Activated CD8-positive, alpha-beta memory T cell treated with anti-CD3 and anti-CD28 coated beads, Interleukin-2, amount 50 U/mL, for 4 hours (primary cell): Measurements from ENCODE around the gene FOXP4.
A peak's percentile ranks its signal among the peaks of the same experiment; 100 is the strongest.

Experiments used
- DNase-seq: peaks from one replicate; pipeline ENCODE4 v3.0.0-alpha.2; 2020

The FOXP4 gene, protein sequence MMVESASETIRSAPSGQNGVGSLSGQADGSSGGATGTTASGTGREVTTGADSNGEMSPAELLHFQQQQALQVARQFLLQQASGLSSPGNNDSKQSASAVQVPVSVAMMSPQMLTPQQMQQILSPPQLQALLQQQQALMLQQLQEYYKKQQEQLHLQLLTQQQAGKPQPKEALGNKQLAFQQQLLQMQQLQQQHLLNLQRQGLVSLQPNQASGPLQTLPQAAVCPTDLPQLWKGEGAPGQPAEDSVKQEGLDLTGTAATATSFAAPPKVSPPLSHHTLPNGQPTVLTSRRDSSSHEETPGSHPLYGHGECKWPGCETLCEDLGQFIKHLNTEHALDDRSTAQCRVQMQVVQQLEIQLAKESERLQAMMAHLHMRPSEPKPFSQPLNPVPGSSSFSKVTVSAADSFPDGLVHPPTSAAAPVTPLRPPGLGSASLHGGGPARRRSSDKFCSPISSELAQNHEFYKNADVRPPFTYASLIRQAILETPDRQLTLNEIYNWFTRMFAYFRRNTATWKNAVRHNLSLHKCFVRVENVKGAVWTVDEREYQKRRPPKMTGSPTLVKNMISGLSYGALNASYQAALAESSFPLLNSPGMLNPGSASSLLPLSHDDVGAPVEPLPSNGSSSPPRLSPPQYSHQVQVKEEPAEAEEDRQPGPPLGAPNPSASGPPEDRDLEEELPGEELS

DNA sequence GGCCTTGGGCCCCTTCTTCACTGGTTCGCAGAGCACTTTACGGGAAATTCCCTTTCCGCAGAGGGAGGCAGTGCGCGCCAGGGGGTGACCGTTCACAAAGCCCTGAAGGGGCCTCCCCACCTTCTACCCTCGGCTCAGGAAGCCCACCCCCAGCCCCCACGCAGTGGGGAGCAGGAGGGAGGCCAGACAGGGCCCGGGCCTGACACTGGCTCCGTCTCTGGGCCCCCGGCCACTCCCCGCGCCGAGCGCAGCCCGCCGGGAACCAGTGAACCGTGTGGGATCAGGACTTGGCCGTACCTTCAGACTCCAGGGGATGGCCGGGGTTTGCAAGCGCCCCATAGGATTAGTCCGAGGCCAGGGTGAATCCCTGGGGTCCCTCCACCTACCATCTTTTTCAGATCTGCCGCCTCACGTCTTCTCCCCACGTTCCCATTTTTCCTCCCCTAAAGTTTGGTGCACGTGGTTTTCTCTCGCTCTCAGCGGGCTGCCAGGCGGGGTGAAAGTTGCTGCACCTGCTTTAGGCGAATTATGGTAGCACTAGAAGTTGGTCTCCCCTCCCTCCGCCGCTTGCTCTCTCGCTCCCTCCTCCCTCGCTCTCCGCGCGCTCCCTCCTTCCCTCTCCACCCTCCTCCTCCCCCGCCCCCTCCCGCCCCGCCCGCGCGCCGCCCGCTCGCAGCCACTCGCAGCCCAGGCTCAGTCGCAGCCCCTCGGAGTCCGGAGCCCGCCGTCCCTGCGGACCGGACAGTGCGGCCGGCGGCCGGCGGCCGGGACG is at the start of gene FOXP4:
Gene FOXP4, plus strand, starts transcription at position 679 of the 772 bp plus-strand sequence. CDS start 19,380 bp downstream, outside the sequence.
- peak; percentile 83 for DNase-seq

DNA sequence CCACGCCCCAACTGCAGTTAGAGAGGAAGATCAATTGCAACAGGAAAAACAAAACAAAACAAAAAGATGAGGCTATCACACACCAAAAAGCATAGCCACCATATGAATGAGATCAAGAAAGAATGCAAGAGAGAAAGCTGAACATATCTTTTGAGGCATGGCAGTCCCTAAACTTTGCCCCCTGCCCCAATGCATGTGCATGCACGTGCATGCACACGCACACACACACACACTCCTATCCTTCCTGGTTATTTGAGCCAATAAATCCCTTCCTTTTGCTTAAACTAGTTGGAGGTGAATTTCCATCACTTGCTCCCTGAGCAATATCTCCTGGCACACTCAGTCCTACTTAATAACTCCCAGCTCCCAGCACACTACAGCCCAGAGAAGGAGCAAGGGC is 48.6 kb upstream of the FOXP4 start:
- no peak for DNase-seq

DNA sequence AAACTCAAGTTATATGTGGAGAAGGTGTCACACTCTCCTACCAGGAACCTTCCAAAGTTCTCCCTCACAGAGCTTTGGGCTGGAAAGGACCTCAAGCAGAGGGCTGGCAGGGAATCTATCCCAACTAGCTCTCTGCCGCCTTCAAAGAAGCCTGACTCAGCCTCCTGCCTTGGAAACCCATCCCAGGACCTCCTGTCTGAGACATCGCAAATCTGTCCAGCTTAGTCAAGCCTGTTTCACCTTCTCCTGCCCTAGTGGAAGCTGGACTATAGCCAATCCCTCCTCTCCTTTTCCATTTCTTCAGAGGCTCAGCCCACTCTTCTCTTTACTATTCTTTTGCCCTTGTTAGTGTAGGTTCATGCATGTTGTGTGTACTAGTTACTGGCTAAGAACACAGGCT is 48.2 kb upstream of the FOXP4 start:
- no peak for DNase-seq

DNA sequence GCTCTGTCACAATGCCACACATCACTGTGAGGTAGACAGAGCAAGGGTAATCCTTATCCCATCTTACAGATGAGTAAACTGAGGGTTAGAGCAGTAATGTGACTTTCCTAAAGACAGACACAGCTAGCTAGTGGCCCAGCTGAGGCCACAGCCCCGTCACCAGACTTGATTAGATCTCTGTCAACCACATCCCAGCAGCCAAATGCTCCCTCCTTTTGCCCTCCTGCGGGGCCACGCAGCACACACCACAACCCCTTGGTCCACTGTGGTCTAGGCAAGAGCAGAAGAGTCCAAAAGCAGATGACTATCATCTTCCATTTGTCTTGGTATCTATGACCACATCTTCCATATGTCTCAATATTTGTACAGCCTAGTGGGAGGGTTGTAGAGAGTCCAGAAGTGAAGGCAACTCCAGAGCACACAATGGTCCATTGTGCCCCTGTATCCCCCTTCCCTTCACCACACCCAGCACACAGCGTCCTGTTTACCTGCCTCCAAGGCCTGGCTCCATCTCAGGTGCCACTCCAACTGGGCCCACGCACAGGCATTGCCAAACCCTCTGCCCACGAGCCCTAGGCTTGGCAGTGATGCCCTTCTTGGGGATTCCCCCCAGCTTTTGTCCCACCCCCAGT is 47.1 kb upstream of the FOXP4 start:
- DNase-seq, result no peak

DNA sequence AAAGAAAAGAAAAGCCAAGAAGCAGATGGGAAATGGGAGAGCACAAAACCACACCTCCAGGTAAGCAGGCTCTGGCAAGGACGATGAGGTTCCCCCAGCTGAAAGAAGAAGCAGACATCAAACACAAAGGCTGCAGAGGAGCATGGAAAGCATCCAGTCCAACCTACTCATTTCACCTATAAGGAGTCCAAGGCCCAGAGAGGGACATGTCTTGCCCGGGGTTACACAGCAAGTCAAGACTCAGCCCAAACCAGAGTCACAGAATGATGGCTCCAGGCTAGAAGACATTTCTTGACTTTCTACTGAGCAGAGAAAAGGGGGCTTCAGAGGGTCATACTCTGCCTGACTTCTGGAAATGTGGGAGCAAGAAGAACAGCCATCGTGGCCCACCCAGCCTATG is 45.6 kb upstream of the FOXP4 start:
- DNase-seq, result no peak

DNA sequence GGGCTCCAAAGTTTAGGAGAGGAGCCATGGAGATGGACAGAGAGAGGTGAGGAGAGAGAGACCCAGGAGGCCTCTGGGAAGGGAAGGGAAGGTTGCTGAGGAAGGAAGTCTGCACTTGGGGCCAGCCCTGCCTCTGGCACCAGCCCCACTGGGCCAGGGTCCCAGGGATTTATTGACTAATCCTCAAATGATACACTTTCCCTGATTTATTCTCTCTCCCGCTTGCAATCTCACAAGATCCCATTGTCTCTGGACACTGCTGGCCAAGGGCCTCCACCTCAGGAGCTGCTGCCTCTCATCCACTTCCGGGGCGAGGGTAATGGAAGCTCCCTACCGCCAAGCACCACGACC is 43.6 kb upstream of the FOXP4 start:
- DNase-seq, result no peak

DNA sequence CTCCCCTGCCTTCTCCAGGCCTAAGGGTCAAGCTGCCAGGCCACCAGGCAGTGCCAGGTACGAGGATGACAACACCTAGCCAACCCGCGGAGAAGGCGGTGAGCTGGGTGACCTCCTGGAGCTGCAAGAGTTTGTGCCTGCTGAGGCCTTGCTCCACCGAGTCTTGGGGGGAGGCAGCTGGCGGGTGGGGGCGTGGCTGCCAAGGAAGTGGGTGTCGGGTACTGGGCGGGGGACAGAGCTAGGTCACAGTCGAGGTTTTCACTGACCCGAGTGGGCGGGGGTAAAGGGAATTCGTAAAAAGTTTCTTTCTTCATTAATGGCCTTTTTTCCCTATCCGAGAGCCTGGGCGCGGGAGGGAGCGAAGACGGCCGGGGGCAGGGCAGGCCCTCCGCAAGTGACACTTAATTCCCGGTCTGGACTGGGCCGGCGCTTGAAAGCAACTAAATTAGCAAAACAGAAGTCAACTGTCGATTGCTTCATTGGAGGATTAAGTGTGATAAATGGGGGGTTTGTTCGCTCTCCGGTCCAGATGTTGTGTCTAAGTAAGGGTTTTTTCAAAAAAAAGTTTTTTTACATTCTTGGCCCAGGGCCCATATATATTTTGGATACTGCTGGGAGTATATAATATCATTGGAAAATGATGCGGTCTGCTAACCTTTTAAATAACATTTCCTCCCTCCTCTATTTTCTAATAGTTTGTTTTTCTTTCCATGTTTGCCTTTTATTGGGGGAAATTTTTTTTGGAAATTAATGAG is 43.1 kb upstream of the FOXP4 start:
- DNase-seq, result no peak

DNA sequence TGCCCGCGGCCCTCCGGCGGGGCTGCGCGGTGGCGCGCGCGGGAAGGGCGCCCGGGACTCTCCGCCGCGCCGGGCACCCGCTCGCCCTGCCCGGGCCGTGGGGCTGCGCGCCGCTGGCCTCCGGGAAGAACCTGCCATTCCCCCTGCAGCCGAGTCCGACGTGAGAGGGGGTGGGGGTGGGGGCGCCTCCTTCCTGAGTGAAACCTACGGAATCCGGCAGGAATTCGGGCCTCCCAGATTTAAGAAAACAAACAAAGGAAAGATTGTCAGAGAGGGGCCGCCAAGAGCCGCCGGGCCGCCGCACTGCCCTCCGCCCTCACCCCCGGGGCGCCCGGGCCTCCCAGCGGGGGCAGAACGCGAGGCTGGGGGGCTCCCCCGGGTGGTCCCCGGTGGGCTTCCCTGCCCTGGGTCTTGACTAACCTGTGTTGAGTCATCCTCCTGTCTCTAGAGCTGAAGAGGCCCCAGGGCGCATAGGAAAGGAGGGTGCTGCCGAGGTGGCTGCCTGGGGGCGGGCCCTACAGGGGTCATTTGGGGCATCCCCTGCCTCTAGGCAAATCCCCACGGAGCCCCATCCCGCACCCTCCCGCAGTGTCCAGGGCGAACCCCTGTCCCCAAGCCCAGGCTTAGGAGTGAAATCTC is 42.2 kb upstream of the FOXP4 start:
- DNase-seq, result no peak

DNA sequence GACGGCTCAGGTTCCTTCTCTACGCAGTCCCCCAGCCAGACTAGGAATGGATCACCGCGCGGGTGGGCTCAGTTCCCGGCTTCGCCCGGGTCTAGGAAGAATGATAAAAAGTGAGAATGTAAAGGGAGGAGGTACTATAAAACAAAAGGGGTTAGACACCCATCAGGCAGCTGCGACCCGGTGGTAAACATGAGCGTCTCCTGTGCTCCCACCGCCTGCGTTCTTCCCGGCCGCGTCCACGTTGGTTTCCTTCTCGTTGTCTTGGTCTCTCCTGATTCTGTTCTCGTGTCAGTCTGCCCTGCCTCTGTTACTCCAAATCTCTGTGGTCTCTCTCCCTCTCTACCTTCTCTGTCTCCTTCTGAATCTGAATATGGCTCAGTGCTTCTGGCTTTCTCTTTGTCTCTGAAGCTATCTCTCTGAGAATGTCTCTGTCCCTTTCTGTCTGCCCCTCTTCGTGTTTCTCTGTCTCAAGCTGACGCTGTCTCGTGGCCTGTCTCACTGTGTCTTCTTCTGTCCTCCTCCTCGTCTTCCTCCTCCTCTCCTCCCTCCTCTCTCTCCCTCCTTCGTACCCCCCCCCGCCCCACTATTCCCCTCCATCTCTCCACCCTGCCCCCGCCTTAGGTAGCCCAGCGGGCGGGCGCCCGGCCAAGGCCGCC is 41.6 kb upstream of the FOXP4 start:
- no peak for DNase-seq

DNA sequence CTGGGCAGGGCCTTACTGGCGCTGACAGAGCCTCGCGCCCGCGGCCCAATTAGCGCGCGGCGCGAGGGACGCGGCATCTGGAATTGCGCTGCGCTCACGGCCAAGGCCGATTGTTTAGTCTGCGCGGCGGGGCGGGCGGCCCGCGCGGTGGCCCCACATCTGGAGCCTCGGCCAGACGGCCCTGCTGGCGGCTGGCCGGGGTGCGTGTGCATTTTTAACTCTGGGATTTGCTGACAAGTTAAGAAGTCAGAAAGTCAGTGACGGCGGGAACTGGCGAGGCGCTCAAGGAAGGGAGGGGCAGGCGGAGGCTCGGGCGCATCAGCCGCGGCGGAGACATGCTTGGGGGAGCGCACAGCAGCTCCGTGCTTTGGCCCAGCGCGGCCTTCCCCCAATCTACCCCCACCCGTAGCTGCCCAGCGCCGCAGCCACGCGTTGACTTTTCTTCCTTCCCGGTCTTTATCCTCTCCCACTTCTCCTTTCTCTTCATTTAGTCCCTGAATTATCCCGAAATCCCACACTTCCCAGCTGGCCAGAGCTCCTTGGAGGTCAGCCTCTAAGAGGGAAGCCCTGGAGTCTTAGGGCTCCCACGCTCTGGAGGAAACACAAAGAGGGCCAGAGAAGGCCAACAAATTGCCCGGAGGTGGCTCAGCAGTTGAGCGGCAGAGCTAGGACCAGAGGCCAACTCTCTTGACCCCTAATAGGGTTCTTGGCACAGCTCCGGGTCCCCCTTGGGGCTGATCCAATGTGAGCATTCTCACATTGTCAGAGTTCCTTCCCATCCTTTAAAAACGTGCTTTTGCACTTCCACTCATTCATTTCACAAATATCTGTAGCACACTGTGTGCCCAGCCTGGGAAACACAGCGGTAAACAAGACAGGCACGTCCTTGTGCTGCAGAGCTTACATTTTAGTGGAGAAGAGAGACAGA is 40.8 kb upstream of the FOXP4 start:
- no peak for DNase-seq

DNA sequence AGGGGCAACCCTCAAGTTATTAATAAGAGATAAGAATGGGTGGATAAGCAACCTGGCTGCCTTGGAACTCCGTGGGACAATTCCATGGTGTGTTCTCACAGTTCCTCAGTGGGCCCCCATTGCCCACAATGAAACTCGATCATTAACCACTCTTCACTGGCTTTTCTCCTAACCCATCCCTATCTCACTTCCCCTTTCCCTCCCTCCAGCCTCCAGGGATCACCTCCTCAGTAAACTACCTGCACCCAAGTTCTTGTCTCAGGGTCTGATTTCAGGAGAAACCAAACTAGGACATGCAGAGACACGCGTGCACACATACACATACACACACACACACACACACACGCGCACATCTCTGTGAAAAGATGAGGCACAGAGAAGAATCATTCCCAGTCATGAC is 37.7 kb upstream of the FOXP4 start:
- no peak for DNase-seq

DNA sequence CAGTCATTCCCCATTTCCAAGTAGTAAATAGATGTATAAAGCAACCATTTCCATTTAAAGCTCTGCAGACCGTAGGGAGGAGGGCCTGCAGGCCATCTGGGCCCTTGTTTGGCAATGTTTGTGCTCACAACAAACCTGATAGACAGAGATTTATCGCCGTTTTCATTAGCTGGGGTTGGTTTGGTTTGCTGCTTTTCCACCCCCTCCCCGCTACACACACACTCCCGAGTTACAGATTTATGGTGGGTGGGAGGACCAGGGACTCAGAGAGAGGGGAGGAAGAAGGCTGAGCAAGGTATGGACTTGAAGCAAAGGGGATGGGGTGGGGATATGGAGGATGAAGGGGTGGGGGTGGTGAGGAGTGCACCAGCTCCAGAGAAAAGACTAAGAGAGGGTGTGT is 36.6 kb upstream of the FOXP4 start:
- no peak for DNase-seq

DNA sequence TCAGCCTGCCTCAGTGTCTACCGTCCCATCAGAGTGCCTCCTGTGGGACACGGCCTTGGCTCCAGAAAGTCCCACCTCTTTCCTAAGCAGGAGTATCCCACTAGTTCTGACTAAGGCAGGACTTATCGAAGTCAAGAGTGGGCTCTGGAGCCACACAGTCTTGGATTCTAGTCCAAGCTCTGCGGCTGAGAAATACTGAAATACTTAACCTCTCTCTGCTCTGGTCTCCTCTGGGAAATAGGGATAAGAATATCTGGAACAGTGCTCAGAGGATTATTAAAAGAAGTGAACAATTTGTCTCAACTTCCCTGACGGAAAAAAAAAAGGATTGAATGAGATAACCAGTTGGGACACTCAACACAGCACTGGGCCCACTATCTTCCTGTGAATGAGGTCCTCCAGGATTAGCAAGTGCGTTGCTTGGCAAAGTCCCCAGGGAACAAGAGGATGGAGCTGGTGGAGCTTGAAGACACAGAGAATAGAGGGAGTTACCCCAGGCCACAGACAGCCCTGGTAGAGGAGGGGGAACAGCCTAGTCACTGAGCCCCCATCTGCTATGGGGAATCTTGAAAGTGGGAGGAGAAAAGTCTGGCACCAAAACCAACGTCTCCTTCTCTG is 34.6 kb upstream of the FOXP4 start:
- DNase-seq, result no peak

DNA sequence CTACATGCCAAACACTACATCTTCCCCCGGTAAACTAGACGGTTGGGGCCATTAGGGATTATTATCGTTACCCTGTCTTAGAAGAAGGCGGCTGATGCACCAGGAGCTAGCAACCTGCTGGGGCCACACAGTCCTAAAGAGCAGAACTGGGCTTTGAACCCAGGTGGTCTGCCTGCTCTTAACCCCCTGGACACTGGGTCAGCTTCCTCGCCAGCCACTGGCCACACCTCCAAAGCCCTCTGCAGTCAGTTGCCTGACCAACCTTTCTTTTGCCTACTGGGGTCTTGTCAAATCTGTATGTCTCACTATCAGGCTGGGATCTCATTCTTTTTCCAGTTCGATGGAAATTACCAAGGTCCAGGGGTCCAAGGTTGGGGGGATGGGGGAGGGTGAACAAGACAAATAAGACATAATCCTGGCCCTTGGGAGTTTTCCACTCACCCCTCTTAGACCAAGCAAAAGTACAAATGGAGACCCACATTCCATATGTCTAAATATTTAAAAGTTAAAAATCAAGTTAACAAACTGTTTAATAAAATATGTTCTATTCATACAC is 34.0 kb upstream of the FOXP4 start:
- no peak for DNase-seq

DNA sequence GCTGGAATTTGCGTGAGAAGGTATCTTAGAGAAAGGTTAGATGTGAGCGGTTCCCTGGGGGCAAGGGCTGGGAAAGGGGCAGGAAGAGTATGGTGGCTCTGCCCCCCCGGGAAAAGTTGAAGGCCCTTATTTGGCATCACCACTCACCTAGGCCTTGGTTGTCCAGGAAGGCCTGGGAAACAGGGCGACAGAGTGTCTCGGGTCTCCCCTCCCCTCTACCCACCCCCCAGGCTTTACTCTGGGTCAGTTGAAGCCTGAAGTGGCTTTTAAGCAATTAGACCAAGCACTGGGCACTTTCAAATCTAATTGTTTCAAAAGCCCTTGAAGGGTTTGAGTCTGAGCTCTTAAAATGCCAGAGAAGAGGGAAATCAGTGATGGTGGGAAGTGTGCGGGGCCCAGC is 30.2 kb upstream of the FOXP4 start:
- no peak for DNase-seq

DNA sequence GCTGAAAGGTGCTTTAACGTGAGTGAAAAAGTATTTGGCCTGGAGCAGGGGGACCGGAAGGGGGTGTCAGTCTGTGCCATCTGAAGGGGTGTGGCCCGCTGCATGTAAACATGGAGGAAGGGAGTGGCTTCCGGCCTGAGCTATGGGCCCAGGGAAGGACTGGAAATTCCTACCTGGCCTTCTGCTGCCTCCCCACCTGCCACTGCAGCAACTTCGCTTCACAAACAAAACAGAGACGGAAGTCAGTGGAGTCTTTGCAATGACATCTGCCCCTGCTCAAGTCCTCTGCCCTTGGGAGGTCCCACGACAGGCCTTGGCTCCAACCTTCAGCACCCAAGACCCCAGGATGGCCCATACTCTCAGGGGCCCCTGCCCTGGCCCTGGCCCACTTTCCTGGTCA is 28.1 kb upstream of the FOXP4 start:
- DNase-seq, result no peak

DNA sequence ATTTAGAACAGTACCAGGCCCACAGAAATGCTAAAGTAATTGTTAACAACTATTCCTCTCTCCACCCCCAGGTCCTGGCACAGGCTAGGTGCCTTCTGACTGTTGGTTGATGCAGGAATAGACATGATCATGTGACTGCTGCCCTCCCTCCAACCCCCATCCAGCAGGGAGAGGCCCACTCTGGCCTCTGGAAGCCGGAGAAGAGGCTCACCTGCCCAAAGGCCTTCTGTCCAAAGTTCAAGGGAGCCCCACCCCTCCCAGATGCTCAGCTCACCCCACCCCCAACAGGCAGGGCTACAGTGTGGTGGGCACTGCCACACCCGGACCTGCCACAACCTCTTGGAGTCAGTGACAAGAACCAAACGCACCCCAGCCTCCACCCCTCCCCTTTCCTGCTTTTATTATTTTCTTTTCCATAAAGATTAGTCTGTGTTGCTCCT is 26.9 kb upstream of the FOXP4 start:
- no peak for DNase-seq

DNA sequence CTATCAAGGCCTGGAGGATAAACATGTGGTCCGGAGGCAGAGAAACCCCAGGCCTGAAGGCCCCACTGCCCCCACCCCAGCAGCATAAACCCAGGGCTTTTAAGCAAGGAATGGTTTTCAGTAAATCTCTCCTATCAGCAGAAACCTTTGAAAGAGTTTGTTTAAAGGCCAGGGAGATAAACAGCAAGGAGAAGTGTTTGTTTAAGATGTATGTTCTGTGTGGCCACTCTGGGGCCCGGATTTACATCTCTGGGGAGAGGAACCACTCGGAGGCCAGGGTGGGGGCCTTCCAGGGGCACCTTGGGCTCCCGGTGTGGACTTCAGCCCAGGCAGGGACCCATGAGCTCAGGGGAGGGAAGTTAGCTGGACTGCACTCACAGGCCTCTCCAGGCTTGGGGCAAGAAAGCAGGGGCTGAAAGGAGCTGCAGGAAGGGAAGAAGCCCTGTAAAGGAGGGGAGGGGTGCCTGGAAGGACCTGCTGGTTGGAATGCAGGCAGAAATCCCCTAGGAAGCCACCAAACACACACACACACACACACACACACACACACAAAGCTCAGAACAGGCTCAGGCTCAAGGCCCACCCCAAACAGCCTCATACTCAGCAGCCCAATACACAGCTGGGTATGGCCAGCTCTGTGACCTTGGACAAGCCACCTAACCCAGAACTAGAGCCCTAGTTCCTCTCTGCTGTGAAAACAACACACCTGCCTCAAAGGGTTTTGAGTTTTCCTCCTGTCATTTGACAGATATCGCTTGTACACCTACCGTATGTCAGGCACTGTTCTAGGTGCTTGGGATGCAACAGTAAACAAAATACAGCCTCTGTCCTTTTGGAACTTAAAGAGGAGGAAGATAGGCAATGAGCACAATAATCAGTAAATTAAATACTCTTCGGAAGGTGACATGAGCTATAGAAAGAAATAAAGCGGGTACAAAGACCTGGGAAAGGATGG is 26.2 kb upstream of the FOXP4 start:
- no peak for DNase-seq
